ENCODE data around the gene EDDM13.
A peak's percentile ranks its signal among the peaks of the same experiment; 100 is the strongest.
"Not testable (repeated sequence)": the region's sequence is repeated elsewhere in the genome, so short reads cannot be mapped to it uniquely, and the experiment has no call there.

EDDM13 gene

DNA sequence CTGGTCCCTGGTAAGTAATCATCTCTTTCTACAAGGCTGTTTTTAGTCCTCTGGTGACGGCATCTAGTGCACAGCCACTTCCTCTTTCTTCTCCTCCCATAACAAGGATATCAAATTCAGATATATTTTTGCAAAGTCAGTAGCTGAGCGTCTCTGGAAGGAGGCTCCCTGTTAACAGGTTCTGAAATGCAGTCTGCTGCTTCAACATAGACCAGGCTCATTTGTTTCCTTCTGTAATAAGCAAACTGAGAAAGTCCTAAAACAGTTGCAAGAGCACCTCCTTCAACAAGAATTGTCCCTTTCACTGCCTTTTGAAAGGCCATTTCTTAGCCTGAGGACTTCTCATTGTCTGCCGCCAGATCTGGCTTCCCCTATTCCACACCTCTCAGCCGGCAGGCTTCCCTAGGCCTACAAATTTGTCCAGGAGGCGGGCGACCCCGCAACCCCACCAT lies 49.5 kb downstream of the EDDM13 start:
- peak; percentile 16 to 78 for DNase-seq

DNA sequence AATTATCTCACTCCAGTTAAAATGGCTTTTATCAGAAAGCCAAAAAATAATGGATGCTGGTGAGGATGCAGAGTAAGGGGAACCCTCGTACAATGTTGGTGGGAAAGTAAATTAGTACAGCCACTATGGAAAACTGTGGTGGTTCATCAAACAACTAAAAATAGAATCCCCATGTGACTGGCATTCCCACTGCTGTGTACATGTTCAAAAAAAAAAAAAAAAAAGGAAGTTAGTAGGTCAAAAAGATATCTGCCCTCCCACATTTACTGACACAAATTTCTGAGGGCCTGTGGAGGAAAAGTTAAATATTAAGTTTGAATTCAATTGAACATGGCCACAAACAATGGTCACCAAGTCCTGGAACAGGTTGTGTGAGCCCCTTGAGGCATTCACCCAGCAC lies 51.9 kb downstream of the EDDM13 start:
- DNase-seq: no peak

DNA sequence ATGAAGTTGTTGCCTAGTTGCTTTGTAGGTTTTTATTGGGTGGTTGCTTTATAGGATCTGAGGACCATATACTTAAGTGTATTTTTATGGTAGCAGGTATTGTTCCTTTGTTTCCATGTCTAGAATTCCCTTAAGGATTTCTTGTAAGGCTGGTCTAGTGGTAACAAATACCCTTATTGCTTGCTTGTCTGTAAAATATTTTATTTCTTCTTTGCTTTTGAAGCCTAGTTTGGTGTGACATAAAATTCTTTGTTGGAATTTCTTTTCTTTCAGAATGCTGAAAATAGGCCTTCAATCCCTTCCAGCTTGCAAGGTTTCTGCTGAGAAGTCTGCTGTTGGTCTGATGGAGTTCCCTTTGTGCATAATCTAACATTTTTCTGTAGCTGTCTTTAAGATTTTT lies 60.1 kb downstream of the EDDM13 start:
- no peak for DNase-seq

DNA sequence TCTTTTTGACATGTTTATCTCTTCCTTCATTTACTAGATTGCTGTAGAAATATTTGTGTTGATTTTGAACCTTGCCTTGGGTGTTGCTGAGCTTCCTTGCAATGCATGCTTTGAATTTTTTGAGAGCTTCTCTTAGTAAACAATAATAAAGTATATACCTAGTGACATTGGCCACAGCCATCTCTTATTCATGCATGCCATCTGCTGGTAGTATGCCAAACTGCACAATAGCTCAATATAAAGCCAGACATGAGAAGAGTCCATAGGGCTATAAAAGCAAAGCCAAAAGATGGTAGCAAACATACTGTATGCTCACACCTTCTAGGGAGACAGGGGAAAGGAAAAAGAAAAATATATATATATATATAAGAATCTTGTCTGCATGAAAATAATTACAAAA lies 61.0 kb downstream of the EDDM13 start:
- peak in 1 of 2 donors; percentile 39 for DNase-seq

DNA sequence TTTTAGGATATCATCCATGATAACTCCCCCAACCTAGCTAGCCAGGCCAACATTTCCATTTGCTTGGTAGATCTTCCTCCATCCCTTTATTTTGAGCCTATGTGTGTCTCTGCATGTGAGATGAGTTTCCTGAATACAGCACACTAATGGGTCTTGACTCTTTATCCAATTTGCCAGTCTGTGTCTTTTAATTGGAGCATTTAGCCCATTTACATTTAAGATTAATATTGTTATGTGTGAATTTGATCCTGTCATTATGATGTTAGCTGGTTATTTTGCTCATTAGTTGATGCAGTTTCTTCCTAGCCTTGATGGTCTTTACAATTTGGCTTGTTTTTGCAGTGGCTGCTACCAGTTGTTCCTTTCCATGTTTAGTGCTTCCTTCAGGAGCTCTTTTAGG lies 62.8 kb downstream of the EDDM13 start:
- DNase-seq: not testable (repeated sequence)

DNA sequence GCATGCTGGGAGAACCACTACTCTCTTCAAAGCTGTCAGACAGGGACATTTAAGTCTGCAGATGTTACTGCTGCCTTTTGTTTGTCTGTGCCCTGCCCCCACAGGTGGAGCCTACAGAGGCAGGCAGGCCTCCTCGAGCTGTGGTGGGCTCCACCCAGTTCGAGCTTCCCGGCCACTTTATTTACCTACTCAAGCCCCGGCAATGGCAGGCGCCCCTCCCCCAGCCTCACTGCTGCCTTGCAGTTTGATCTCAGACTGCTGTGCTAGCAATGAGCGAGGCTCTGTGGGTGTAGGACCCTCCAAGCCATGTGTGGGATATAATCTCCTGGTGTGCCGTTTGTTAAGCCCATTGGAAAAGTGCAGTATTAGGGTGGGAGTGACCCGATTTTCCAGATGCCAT lies 64.5 kb downstream of the EDDM13 start:
- DNase-seq: not testable (repeated sequence)

DNA sequence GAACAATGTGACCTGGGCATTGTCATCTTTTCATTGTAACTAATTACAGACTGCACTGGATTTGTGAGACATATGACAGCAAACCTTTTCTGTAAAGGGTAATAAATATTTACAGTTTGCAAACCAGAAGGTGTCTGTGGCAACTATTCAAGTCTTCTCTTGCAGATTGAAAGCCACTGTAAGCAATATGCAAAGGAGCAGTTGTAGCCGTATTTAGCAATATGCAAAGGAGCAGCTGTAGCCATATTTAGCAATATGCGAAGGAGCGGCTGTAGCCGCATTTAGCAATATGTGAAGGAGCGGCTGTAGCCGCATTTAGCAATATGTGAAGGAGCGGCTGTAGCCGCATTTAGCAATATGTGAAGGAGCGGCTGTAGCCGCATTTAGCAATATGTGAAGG lies 66.5 kb downstream of the EDDM13 start:
- DNase-seq: not testable (repeated sequence)

DNA sequence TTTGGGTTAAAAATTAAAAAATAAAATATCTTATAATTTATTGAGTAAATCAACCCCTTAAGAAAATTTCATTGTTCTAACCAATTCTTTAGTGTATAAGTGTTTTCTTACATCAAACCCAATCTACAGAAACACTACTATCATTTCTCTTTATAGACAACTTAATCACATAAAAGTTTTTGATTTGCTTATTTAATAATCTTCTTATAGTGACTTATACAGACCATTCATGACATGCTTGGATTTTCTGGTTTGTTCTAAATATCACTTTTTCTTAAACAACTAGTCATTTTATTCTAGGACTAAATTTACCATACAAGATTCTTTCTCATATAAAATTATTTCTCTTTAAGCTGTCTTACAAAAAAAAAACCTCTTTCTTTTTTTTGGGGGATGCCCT lies 69.4 kb downstream of the EDDM13 start:
- no peak for DNase-seq

DNA sequence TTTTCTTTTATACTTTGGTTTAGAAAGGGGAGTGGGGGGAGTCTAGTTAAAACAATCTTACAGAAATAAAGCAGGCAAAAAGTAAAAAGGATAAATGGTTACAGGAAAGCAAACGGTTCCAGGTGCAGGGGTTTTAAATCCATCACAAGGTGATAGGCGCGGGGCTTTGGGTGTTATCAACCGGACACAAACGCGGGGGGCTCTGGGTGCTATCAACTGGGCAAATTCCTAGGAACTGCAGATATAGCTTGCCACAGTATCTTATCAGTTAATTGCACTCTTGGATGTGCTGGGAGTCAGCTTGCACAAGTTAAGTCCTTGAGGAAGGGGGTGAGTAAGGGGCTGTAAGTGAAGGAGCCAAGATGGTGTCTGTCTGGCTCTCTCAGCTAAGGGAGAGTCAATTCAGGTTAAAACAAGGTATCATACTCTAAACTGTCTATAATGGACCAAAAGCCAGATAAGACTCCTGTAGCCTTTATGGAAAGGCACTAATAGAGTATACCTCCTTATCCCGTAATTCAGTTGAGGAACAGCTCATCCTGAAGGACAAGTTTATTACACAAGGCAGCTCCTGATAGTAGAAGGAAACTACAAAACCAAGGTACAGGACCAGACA lies 74.7 kb downstream of the EDDM13 start:
- no peak for DNase-seq

DNA sequence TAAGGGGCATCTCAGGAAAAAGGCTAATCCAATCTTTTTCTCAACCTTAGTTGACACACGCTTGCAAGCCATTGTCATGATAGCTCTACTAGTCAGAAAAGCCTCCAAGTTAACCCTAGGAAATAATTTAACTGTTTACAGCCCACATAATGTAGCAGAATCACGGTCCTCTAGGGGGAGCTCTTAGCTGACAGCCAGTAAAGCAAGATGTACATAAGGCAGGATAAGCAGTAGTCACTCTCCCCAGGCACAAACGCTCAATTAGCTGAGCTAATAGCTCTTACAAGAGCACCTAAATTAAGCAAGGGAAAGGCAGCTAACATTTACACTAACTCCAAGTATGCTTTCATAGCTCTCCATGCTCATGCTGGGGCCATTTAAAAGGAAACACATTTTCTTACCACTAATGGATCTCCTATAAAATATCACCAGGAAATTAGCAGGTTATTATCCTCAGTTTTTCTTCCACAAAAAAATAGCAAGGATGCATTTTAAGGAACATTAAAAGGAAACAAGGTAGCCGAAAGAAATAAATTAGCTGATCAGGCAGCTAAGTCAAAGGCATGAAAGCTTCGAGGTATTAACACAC lies 75.8 kb downstream of the EDDM13 start:
- no peak for DNase-seq

DNA sequence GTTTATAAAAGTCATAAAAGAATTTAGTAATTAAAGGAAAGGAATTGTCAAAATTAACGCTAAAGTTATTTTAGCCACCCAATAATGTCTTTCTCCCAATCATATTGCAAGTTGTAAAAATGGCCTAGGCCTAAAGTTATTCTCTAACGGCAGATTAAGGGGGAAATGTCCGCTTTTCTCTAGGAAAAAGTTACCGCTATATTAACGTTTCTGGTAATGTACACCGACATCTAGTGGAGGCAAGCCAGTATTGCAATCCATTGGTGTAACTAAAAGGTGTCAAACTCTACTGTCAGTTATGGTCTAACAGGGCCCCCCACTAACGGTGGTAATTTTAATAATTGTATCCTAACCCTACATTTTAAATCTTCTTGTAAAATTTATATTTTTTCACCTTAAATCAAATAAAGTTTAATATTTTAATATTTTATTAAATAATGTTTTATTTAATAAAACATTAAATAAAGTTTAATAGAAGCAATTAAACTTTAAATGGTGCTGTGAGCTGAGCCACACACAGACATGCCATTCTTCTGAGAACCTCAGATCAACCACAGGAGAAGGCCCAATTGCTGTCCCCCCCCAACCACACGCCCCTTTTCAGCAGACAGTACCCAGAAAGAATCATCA lies 78.0 kb downstream of the EDDM13 start:
- no peak for DNase-seq

DNA sequence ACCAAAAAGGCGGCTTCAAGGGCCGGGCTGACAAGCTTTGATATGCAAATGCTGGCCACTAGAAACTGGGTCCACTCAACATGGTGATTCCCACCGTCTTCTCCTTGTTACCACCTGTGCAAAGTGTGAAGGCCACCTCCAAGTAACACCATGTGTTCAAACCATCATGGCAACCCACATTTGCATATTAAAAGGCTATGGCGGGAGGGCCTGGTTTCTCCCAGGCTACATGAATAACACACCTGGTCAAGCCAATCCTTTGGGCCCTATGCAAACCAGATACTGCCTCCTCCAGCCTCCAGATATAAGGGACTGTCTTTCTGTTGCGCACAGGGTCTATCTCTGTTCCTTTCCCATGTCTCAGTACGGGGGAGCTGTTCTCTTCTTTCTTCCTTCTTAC lies 78.7 kb downstream of the EDDM13 start:
- no peak for DNase-seq

DNA sequence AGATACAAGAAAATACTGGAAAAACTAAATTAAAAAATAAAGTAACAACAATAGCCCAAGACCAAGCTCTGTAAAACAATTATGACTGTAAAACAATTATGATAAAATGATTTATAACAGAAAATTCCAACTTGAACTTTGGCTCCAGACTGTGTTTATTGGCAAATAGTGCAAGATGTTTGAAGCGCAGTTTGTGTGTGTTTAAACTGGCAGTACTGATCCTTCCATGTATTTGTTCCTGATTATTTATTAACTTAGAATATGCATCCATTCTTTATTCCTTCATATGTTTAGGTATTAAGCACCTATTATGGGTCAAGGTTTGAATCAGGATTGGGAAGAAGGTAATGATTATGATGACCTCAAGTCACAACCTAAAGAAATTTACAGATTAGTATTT lies 83.0 kb downstream of the EDDM13 start:
- DNase-seq: no peak

DNA sequence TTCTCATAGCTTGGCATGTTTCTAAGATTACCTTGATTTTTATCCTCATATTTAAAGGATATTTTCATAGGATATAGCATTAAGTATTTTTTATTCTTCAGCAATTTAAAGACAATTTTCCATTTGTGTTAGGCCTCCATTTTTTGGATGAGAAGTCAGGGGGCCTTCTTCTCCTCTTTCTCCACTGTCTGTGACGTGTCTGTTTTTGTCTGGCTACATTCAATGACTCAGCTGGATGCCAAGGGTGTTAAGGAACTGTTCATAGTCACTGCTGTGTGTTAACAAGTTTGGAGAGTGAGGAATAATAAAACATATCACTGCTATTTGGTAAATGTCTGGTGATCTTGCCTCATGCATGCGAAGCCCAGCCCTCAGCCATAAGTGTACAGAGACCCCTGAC lies 84.4 kb downstream of the EDDM13 start:
- no peak for DNase-seq

All from bone marrow (tissue), 2 donors.